VCaP (cell line): ENCODE data around the gene TMEM219.

Source experiments
- H3K27ac ChIP-seq: fragments of 450-650 bp; 2 replicates; pipeline ENCODE4 v1.5.1; 2017
- TF ChIP-seq, protein P1 (sequence below): fragments of 450-650 bp; conservative IDR thresholded peaks from 2 replicates; pipeline ENCODE4 v1.5.1; 2017; ENCODE audit warnings: mild to moderate bottlenecking, moderate library complexity

Gene TMEM219

DNA sequence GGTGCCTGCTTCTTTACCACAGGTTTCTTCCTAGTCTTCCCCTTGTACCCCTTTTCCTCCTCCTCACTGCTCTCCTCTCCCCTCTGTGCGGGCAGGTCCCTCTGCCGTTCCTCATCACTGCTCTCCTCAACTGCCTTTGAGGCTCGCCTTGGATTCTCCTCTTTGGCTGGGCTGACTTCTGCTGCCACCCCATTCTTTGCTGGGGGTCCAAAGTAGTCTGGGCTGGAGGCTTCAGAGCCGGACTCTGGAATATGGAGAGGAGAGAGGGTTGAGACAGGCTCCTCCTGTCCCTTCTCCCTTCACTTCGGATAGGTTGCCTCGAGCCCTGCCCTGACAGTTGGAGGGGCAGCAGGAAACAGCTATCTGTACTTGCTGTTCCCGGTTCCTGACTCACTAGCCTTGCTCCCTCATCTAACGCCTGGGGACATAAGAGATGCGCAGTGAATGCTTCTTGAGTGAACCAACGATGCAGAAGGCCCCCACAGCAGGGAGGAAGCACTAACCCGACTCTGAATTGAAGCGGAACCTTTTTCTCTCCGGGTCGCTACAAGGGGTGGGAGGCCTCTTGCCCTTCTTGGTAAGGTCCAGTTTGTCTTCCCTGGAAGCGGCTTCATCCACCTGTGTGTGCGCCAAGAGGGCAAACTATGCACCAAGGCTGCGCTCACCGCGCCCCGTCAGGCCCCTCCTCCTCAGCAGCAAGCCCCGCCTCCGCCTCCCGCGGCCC is 32.9 kb downstream of the TMEM219 start:
- peak overlapping the region; percentile 90 for H3K27ac ChIP-seq
- TF ChIP-seq, protein P1, sequence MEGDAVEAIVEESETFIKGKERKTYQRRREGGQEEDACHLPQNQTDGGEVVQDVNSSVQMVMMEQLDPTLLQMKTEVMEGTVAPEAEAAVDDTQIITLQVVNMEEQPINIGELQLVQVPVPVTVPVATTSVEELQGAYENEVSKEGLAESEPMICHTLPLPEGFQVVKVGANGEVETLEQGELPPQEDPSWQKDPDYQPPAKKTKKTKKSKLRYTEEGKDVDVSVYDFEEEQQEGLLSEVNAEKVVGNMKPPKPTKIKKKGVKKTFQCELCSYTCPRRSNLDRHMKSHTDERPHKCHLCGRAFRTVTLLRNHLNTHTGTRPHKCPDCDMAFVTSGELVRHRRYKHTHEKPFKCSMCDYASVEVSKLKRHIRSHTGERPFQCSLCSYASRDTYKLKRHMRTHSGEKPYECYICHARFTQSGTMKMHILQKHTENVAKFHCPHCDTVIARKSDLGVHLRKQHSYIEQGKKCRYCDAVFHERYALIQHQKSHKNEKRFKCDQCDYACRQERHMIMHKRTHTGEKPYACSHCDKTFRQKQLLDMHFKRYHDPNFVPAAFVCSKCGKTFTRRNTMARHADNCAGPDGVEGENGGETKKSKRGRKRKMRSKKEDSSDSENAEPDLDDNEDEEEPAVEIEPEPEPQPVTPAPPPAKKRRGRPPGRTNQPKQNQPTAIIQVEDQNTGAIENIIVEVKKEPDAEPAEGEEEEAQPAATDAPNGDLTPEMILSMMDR = no peak

DNA sequence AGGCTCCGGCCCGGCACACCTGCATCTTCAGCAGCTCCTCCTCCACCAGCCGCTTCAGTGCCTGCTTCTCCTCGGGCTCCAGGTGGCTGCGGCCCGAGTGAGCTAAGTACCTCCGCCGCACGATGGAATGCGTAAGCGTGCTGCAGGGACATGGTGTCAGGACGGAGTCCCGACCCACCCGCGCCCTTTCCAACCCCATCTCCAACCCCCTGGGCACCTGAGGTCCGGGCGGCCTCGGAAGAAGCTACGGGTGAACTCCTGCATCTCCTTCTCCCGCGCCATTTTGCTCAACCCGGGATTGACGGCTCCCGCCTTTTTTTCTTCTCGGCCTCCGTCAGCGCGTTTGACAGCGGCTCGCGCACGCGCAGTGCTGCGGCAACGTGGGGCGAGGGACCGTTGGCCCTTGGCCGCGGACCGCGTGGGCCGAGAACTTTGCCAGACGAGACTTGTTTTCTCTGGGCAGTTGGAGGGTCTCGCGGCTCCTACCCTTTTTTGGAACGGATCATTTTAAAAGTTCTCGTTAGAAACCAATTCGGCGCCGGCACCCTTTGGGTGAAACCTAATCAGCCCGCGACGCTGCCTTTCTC is 33.5 kb downstream of the TMEM219 start, which contains the start of gene HIRIP3:
Gene HIRIP3, minus strand, starts transcription at position 294 of the 587 bp plus-strand sequence. Its CDS starts 12 bp downstream, at position 282.
- H3K27ac ChIP-seq = peak within 1 kb of the TSS; percentile 90
- TF ChIP-seq, protein P1 = no peak

DNA sequence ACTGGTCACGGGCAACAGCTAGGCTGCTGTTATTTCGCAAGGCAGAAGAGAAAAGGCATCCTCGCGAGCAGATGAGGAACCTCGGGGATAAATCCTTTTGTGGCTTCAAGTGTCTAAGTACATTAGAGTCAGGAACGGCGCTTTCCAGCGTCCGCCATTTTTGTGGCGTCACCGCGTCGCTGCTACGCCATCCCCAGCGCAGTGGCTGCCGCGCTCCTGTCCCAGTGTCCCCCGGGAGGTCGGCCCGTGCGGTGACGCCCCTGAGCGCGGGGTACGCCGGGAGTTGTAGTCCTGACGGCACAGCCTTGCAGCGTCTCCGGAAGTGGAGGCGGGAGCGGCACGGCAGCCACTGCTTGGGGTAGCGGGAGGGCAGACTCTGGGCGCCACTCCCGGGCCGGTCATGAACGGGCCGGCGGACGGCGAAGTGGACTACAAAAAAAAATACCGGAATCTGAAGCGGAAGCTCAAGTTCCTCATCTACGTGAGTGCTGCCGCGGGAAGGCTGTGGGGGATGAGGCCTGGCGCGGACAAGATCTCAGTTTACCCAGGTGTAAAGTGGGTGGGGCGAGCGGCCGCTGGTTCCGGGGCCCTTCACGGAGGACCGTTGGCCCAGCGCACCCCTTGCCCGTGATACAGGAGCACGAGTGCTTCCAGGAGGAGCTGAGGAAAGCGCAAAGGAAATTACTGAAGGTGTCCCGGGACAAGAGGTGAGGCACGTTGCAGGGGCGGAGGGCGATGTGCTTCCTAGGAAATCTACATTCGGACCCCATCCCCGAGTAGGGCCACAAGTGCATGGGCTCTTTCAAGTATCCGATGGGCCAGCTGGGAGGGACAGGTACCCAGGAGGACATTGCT is 34.3 kb downstream of the TMEM219 start, which contains the start of gene INO80E:
Gene INO80E, plus strand, starts transcription at position 331 of the 855 bp plus-strand sequence. Its CDS starts 70 bp downstream, at position 401.
- TF ChIP-seq, protein P1 = no peak
- H3K27ac ChIP-seq = peak within 1 kb of the TSS; percentile 90

DNA sequence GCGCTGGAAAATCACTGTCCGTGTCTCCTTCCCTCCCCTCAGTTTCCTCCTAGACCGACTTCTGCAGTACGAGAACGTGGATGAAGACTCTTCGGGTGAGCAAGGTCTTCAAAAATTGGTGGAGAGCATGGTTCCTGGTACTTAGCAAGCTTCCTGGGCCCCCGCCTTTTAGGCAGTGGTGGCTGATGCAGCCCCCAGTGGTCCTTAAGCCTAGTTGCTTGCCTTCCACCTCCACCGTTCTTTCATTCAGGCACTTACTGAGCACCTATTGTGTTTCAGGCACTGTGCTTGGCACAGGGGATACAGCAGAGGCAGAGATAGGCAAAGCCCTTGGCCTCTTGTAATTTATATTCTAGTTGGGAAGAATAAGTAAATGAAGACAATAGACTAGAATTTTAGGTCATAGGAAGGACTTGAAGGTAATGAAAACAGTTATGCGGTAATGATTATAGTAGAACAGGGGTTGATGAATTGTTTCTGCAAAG is 34.9 kb downstream of the TMEM219 start:
- TF ChIP-seq, protein P1 = no peak
- H3K27ac ChIP-seq = peak overlapping the region; percentile 90; the same call in 1 of the 2 replicates

DNA sequence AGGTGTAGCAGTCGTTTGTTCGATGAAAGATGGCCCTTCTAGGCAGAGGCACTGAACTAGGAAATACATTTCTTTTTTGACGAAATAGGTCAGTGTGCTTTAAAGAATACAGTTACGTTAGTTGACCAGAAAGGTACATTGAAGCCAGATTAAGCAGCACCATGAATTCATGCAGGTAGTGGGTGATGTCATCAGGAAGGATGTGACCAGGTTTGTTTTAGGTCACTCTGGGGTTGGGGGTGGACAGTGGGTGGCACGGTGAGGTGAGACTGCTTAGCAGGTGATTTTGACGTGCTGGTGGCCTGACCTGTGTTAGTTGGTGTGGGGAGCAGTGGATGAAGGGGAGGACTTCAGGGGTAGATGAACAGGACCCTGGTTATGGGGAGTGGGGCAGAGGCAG is 37.7 kb downstream of the TMEM219 start:
- H3K27ac ChIP-seq = no peak overlapping the region
- TF ChIP-seq, protein P1 = no peak

DNA sequence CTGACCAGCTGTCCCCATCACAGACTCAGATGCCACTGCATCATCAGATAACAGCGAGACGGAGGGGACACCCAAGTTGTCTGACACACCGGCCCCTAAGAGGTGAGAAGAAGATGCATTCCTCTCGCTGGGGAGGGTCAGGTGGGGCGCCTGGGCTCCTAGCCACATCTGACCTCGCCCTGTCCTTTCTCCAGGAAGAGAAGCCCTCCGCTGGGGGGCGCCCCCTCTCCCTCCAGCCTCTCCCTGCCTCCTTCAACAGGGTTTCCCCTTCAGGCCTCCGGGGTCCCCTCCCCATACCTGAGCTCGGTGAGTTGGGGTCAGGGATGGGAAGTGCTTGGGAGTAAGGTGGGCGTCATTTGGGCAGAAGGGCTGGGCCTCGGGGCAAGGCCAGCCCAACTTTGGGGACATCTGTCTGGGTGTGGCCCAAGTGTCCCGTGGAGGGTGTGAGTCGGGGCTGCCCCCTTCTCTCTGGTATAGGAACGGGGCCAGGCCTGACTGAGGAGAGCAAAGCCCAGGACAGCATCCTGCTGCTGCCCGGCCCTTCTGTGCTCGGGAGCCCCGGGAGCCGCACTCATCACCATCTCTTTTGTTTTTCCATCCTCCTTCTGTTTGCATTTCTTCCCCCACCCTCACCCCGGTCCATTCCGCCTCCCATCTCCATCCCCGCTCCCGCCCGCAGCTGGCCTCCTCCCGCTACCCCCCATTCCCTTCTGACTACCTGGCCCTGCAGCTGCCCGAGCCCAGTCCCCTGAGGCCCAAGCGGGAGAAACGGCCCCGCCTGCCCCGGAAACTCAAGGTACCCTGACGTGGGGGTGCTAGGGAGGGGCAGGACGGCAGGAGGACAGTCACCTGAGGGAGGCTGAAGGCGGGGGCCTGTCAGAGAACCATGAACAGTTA is 39.1 kb downstream of the TMEM219 start:
- H3K27ac ChIP-seq = no peak overlapping the region
- TF ChIP-seq, protein P1 = no peak
